ENCODE measurements around the gene MON1A.
"Not testable (repeated sequence)": the region's sequence is repeated elsewhere in the genome, so short reads cannot be mapped to it uniquely, and the experiment has no call there.

The MON1A gene

GRCh38 chr3:49955636-49956035 lies 26.0 kb upstream of the MON1A start:
- H3K4me3 ChIP-seq (replicated peaks; ENCODE audit: low read depth, low read length), result no peak overlapping the region
- TF ChIP-seq, protein P1, sequence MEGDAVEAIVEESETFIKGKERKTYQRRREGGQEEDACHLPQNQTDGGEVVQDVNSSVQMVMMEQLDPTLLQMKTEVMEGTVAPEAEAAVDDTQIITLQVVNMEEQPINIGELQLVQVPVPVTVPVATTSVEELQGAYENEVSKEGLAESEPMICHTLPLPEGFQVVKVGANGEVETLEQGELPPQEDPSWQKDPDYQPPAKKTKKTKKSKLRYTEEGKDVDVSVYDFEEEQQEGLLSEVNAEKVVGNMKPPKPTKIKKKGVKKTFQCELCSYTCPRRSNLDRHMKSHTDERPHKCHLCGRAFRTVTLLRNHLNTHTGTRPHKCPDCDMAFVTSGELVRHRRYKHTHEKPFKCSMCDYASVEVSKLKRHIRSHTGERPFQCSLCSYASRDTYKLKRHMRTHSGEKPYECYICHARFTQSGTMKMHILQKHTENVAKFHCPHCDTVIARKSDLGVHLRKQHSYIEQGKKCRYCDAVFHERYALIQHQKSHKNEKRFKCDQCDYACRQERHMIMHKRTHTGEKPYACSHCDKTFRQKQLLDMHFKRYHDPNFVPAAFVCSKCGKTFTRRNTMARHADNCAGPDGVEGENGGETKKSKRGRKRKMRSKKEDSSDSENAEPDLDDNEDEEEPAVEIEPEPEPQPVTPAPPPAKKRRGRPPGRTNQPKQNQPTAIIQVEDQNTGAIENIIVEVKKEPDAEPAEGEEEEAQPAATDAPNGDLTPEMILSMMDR (IDR thresholded peaks at IDR 0.05; ENCODE audit: low read depth, low read length, missing control alignments), result no peak
- no peak for DNase-seq (ENCODE audit: extremely low read depth, low read depth)

DNA sequence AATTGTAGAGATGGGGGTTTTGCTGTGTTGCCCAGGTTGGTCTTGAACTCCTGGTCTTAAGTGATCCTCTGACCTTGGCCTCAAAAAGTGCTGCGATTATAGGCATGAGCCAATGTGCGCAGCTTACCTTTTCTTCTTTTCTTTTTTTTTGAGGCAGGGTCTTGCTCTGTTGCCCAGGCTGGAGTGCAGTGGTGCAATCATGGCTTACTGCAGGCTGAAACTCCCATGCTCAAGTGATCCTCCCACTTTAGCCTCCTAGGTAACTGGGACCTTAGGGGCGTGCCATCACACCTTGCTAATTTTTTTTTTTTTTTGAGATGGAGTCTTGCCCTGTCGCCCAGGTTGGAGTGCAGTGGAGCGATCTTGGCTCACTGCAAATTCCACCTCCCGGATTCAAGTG lies 23.3 kb upstream of the MON1A start:
- TF ChIP-seq, protein P1 (IDR thresholded peaks at IDR 0.05; ENCODE audit: low read depth, low read length, missing control alignments), result no peak
- H3K4me3 ChIP-seq (replicated peaks; ENCODE audit: low read depth, low read length), result no peak overlapping the region
- DNase-seq (ENCODE audit: extremely low read depth, low read depth), result no peak

GRCh38 chr3:49942651-49943050 lies 13.0 kb upstream of the MON1A start:
- TF ChIP-seq, protein P1 (IDR thresholded peaks at IDR 0.05; ENCODE audit: low read depth, low read length, missing control alignments), result no peak
- H3K4me3 ChIP-seq (replicated peaks; ENCODE audit: low read depth, low read length), result no peak overlapping the region
- DNase-seq (ENCODE audit: extremely low read depth, low read depth), result no peak

GRCh38 chr3:49940667-49941249 lies 11.1 kb upstream of the MON1A start:
- H3K4me3 ChIP-seq (replicated peaks; ENCODE audit: low read depth, low read length), result peak overlapping the region; percentile 82
- TF ChIP-seq, protein P1 (IDR thresholded peaks at IDR 0.05; ENCODE audit: low read depth, low read length, missing control alignments), result no peak
- no peak for DNase-seq (ENCODE audit: extremely low read depth, low read depth)

GRCh38 chr3:49939858-49940666 lies 10.5 kb upstream of the MON1A start, which contains the start of gene RBM6:
TSS of gene RBM6 (plus strand) at chr3:49940150. CDS start at chr3:49962642, 22,492 bp downstream.
- peak; percentile 94 for DNase-seq (ENCODE audit: extremely low read depth, low read depth)
- peak within 1 kb of the TSS; percentile 82 for H3K4me3 ChIP-seq (replicated peaks; ENCODE audit: low read depth, low read length)
- TF ChIP-seq, protein P1 (IDR thresholded peaks at IDR 0.05; ENCODE audit: low read depth, low read length, missing control alignments), result no peak

DNA sequence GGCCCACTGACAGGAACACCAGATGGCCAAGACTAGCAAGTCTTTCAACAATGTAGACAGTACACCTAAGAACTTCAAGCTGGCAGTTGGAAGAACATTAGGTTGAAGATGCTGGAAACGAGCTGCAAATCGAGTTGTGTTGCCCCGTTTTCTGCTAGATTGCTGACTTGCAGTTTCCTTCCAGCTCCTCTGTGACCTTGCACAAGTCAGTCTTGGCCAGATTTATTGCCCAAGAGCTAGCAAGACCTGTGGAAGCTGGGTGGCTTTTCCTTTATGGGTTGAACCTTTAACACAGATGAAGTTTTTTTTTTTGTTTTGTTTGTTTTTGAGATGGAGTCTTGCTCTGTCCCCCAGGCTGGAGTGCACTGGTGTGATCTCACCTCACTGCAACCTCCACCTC lies 7.5 kb upstream of the MON1A start:
- no peak for DNase-seq (ENCODE audit: extremely low read depth, low read depth)
- TF ChIP-seq, protein P1 (IDR thresholded peaks at IDR 0.05; ENCODE audit: low read depth, low read length, missing control alignments), result no peak
- H3K4me3 ChIP-seq (replicated peaks; ENCODE audit: low read depth, low read length), result no peak overlapping the region

DNA sequence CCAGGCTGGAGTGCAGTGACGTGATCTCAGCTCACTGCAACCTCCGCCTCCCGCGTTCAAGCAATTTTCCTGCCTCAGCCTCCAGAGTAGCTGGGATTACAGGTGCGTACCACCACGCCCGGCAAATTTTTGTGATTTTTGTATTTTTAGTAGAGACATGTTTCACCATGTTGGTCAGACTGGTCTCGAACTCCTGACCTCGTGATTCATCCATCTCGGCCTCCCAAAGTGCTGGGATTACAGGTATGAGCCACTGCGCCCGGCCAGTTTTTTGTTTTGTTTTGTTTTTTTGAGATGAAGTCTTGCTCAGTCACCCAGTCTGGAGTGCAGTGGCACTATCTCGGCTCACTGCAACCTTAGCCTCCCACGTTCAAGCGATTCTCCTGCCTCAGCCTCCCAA lies 2.7 kb upstream of the MON1A start:
- not testable (repeated sequence) for H3K4me3 ChIP-seq (replicated peaks; ENCODE audit: low read depth, low read length); DNase-seq (ENCODE audit: extremely low read depth, low read depth)

All from HFF-Myc (cell line).